Measurements from ENCODE around the gene HDAC11. TPM values are rescaled to one million over a fixed set of nuclear protein-coding genes. Genes with fewer than 3 reads are reported as not detected.

Gene HDAC11
- total and polyA plus RNA-seq, 2 of the 13 experiments (the other 11 are each of a cell fraction or from before 2014, with no cell fraction given), result 13.7 to 33.1 TPM

DNA sequence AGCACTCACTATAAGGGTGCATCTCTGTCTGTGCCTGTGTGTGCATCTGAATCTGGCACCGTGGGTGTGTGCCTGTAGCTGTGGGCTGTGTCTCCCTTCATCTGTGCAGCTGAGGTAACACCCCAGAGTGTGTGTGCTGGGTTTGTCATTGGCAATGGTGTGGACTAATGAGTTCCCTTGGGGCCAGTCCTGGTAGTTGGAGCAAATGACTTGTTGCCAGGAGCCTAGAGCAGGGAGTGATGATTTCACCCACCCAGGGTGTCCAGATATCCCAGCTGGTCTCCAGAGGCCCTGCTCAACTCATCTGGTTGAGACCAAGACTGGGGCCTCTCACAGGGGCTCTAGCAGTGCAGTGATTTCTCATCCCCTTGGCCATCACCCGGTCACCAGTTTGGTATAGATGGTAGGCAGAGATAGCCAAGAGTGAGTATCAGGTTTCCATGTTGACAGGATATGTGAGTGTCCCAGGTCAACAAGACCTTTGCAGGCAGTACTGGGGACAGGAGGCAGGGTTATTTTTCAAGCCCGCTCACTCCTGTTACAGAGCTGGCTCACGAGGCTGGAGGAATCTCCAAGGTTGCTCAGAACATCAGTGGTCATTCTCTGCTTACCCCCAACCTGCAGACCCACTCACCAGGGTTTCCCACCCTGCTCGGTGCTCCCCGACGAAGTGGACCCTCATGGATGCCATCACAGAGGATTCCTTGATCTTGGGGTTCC, 4.1 kb upstream of the HDAC11 start (continued):
- TF ChIP-seq, protein P1, sequence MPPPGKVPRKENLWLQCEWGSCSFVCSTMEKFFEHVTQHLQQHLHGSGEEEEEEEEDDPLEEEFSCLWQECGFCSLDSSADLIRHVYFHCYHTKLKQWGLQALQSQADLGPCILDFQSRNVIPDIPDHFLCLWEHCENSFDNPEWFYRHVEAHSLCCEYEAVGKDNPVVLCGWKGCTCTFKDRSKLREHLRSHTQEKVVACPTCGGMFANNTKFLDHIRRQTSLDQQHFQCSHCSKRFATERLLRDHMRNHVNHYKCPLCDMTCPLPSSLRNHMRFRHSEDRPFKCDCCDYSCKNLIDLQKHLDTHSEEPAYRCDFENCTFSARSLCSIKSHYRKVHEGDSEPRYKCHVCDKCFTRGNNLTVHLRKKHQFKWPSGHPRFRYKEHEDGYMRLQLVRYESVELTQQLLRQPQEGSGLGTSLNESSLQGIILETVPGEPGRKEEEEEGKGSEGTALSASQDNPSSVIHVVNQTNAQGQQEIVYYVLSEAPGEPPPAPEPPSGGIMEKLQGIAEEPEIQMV (CRISPR knock-in tag; IDR thresholded peaks at IDR 0.05; ENCODE audit: low read depth), result no peak
- TF ChIP-seq ONECUT2 (CRISPR knock-in tag; IDR thresholded peaks at IDR 0.05) (no peak), SRSF9 (IDR thresholded peaks at IDR 0.05; ENCODE audit: borderline replicate concordance, insufficient read depth, low read depth, low read length, poor library complexity, severe bottlenecking) (no peak), FOXP1 (IDR thresholded peaks at IDR 0.05) (peak; percentile 45; the same call in 1 of the 2 replicates), FOXP1 (CRISPR knock-in tag; IDR thresholded peaks at IDR 0.05) (peak; percentile 92), RCOR2 (CRISPR knock-in tag; IDR thresholded peaks at IDR 0.05) (peak; percentile 87), ZNF432 (CRISPR knock-in tag; IDR thresholded peaks at IDR 0.05; ENCODE audit: borderline replicate concordance) (no peak), DPF2 (CRISPR knock-in tag; IDR thresholded peaks at IDR 0.05; ENCODE audit: borderline replicate concordance, low read depth) (peak; percentile 94), ZNF558 (CRISPR knock-in tag; IDR thresholded peaks at IDR 0.05; ENCODE audit: borderline replicate concordance) (0 out of 2 replicates have a peak, but pooled peaks have one; percentile 45), RELA (CRISPR knock-in tag; IDR thresholded peaks at IDR 0.05) (no peak), RFXAP (CRISPR knock-in tag; IDR thresholded peaks at IDR 0.05; ENCODE audit: borderline replicate concordance) (peak; percentile 47; the same call in 1 of the 2 replicates), MEIS1 (CRISPR knock-in tag; IDR thresholded peaks at IDR 0.05; ENCODE audit: borderline replicate concordance) (peak; percentile 93), SKI (IDR thresholded peaks at IDR 0.05; ENCODE audit: partially characterized antibody) (peak; percentile 16), MATR3 (CRISPR knock-in tag; IDR thresholded peaks at IDR 0.05) (no peak), ARNT2 (CRISPR knock-in tag; IDR thresholded peaks at IDR 0.05; ENCODE audit: low read depth) (peak; percentile 60; the same call in 1 of the 2 replicates), DNMT1 (CRISPR knock-in tag; IDR thresholded peaks at IDR 0.05) (no peak), KLF9 (CRISPR knock-in tag; IDR thresholded peaks at IDR 0.05; ENCODE audit: low read depth) (no peak), NONO (IDR thresholded peaks at IDR 0.05) (no peak), NONO (CRISPR knock-in tag; conservative IDR thresholded peaks at IDR 0.05) (no peak), TARDBP (CRISPR knock-in tag; IDR thresholded peaks at IDR 0.05) (peak; percentile 91), ZFP90 (CRISPR knock-in tag; IDR thresholded peaks at IDR 0.05; ENCODE audit: borderline replicate concordance) (0 out of 2 replicates have a peak, but pooled peaks have one; percentile 19), ZBTB7B (CRISPR knock-in tag; IDR thresholded peaks at IDR 0.05) (no peak), ZFP36L2 (CRISPR knock-in tag; IDR thresholded peaks at IDR 0.05) (no peak)
- TF ChIP-seq, protein P2, sequence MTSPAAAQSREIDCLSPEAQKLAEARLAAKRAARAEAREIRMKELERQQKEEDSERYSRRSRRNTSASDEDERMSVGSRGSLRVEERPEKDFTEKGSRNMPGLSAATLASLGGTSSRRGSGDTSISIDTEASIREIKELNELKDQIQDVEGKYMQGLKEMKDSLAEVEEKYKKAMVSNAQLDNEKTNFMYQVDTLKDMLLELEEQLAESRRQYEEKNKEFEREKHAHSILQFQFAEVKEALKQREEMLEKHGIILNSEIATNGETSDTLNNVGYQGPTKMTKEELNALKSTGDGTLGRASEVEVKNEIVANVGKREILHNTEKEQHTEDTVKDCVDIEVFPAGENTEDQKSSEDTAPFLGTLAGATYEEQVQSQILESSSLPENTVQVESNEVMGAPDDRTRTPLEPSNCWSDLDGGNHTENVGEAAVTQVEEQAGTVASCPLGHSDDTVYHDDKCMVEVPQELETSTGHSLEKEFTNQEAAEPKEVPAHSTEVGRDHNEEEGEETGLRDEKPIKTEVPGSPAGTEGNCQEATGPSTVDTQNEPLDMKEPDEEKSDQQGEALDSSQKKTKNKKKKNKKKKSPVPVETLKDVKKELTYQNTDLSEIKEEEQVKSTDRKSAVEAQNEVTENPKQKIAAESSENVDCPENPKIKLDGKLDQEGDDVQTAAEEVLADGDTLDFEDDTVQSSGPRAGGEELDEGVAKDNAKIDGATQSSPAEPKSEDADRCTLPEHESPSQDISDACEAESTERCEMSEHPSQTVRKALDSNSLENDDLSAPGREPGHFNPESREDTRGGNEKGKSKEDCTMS (CRISPR knock-in tag; conservative IDR thresholded peaks at IDR 0.05), result no peak
- TF ChIP-seq, protein P3, sequence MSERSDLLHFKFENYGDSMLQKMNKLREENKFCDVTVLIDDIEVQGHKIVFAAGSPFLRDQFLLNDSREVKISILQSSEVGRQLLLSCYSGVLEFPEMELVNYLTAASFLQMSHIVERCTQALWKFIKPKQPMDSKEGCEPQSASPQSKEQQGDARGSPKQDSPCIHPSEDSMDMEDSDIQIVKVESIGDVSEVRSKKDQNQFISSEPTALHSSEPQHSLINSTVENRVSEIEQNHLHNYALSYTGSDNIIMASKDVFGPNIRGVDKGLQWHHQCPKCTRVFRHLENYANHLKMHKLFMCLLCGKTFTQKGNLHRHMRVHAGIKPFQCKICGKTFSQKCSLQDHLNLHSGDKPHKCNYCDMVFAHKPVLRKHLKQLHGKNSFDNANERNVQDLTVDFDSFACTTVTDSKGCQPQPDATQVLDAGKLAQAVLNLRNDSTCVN (CRISPR knock-in tag; IDR thresholded peaks at IDR 0.05; ENCODE audit: borderline replicate concordance), result no peak
- TF ChIP-seq, protein P4, sequence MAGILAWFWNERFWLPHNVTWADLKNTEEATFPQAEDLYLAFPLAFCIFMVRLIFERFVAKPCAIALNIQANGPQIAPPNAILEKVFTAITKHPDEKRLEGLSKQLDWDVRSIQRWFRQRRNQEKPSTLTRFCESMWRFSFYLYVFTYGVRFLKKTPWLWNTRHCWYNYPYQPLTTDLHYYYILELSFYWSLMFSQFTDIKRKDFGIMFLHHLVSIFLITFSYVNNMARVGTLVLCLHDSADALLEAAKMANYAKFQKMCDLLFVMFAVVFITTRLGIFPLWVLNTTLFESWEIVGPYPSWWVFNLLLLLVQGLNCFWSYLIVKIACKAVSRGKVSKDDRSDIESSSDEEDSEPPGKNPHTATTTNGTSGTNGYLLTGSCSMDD (CRISPR knock-in tag; IDR thresholded peaks at IDR 0.05), result no peak

Data from HepG2 (cell line).